Fibroblast of lung (primary cell): ENCODE data around the gene MTOR. TPM values are rescaled to one million over a fixed set of nuclear protein-coding genes. Genes with fewer than 3 reads are reported as not detected.

Source experiments
- DNase-seq, 2 donors: peaks; one replicate each; pipeline versions ENCODE4 v3.0.0 to v3.0.0-alpha.2; 2010; ENCODE audit warnings: low read depth in 2 of 2
- H2AFZ ChIP-seq: 2 replicates; pipeline ENCODE4 v1.5.1; 2012; ENCODE audit warnings: low read length, control low read depth, inconsistent platforms
- H3K27ac ChIP-seq: 2 replicates; pipeline ENCODE4 v1.5.1; 2011; ENCODE audit warnings: low read length, control low read depth; ENCODE audit not compliant: insufficient read depth
- H3K27me3 ChIP-seq: 2 replicates; pipeline ENCODE4 v1.5.1; 2011; ENCODE audit warnings: mild to moderate bottlenecking, low read length; ENCODE audit not compliant: control insufficient read depth, insufficient read depth
- H3K36me3 ChIP-seq: 2 replicates; pipeline ENCODE4 v1.5.1; 2011; ENCODE audit warnings: low read length; ENCODE audit not compliant: control insufficient read depth, insufficient read depth
- H3K4me1 ChIP-seq: 2 replicates; pipeline ENCODE4 v1.5.1; 2011; ENCODE audit warnings: low read length; ENCODE audit not compliant: control insufficient read depth, insufficient read depth; ENCODE audit errors: extremely low read depth
- H3K4me2 ChIP-seq: 2 replicates; pipeline ENCODE4 v1.5.1; 2011; ENCODE audit warnings: low read length, control low read depth; ENCODE audit not compliant: insufficient read depth; ENCODE audit errors: extremely low read depth
- H3K4me3 ChIP-seq, 4 experiments: fragments of 200-600 bp in 1 of 4; sonication (generic) in 1 of 4; replicated peaks in 1 of 4; 2 replicates each; pipeline ENCODE4 v1.5.1; 2011 to 2016; ENCODE audit warnings: low read length in 4 of 4, low read depth in 3 of 4, mild to moderate bottlenecking in 3 of 4, control low read depth in 2 of 4, inconsistent platforms in 1 of 4, mixed read lengths in 1 of 4; ENCODE audit not compliant: insufficient read depth in 1 of 4; ENCODE audit errors: control extremely low read depth in 1 of 4
- H3K79me2 ChIP-seq: 2 replicates; pipeline ENCODE4 v1.5.1; 2012; ENCODE audit warnings: mild to moderate bottlenecking, low read length, inconsistent platforms; ENCODE audit not compliant: control insufficient read depth, insufficient read depth
- H3K9ac ChIP-seq: 2 replicates; pipeline ENCODE4 v1.5.1; 2011; ENCODE audit warnings: mild to moderate bottlenecking, low read length, control low read depth; ENCODE audit not compliant: insufficient read depth
- H3K9me3 ChIP-seq: 2 replicates; pipeline ENCODE4 v1.5.1; 2012; ENCODE audit warnings: low read depth, low read length; ENCODE audit not compliant: control insufficient read depth, insufficient read depth
- H4K20me1 ChIP-seq: 2 replicates; pipeline ENCODE4 v1.5.1; 2011; ENCODE audit warnings: low read length; ENCODE audit not compliant: control insufficient read depth, insufficient read depth; ENCODE audit errors: extremely low read depth
- CTCF ChIP-seq, 2 donors: IDR thresholded peaks in 1 of 2; conservative IDR thresholded peaks in 1 of 2; 1 replicate in 1 of 2; 2 replicates in 1 of 2; pipeline ENCODE4 v1.5.1; 2011 to 2012; ENCODE audit warnings: low read length in 2 of 2, control low read depth in 1 of 2, inconsistent platforms in 1 of 2, low read depth in 1 of 2, mild to moderate bottlenecking in 1 of 2
- EZH2 ChIP-seq: IDR thresholded peaks from 2 replicates; pipeline ENCODE4 v1.5.1; 2012; ENCODE audit warnings: low read length, control low read depth, mild to moderate bottlenecking; ENCODE audit errors: missing control alignments
- polyA plus RNA-seq, 2 donors: library from polyadenylated mRNA; depleted of rRNA in 1 of 2; stranded (reverse) in 1 of 2; unstranded in 1 of 2; fragments of >200 nt; gene quantifications; 2 replicates each; pipeline ENCODE4 v1.2.1, GENCODE V29; 2011 to 2012; ENCODE audit warnings: missing spikeins in 1 of 2
- total RNA-seq: library from RNA; depleted of rRNA; stranded (reverse); fragments of >200 nt; gene quantifications from 2 replicates; pipeline ENCODE4 v1.2.1, GENCODE V29; 2014

Gene MTOR
- total and polyA plus RNA-seq, 2 donors (not counting 1 experiment from before 2014, with no cell fraction given): 20.2 to 36.2 TPM

- peaks cover 16% of the 10 kb centered on the region for H3K4me1 ChIP-seq
- no peak for DNase-seq
- H2AFZ ChIP-seq: no peak overlapping the region
- no peaks in the 10 kb centered on the region for H3K9me3 ChIP-seq
- no peak overlapping the region for H3K4me3 ChIP-seq
- H3K27me3 ChIP-seq: no peaks in the 10 kb centered on the region
- H3K4me2 ChIP-seq: no peak overlapping the region
- no peaks in the 10 kb centered on the region for H4K20me1 ChIP-seq
- peaks cover 20% of the 10 kb centered on the region for H3K36me3 ChIP-seq
- no peak overlapping the region for H3K9ac ChIP-seq
- H3K79me2 ChIP-seq: no peaks in the 10 kb centered on the region
- TF ChIP-seq CTCF (conservative IDR thresholded peaks at IDR 0.05 in 1 of 2, IDR thresholded peaks at IDR 0.05 in 1 of 2; ENCODE audit: low read depth in 1 of 2, low read length in 2 of 2) (no peak), EZH2 (no peak)
- H3K27ac ChIP-seq: no peak overlapping the region
These were observed 129.6 kb downstream of the MTOR start for GRCh38 chr1:11132563-11133293.

- Histone ChIP-seq H3K9ac (no peak overlapping the region), H3K4me3 (no peak overlapping the region), H2AFZ (no peak overlapping the region), H3K27me3 (no peaks in the 10 kb centered on the region), H3K4me2 (no peak overlapping the region), H3K79me2 (no peaks in the 10 kb centered on the region), H3K36me3 (peaks cover 22% of the 10 kb centered on the region), H3K9me3 (no peaks in the 10 kb centered on the region), H4K20me1 (no peaks in the 10 kb centered on the region), H3K27ac (no peak overlapping the region), H3K4me1 (peaks cover 16% of the 10 kb centered on the region)
- DNase-seq: no peak
- no peak for TF ChIP-seq CTCF (conservative IDR thresholded peaks at IDR 0.05 in 1 of 2, IDR thresholded peaks at IDR 0.05 in 1 of 2; ENCODE audit: low read depth in 1 of 2, low read length in 2 of 2)
- TF ChIP-seq EZH2: no peak
These were observed 130.5 kb downstream of the MTOR start for GRCh38 chr1:11131816-11132215.

GRCh38 chr1:11130406-11130805, 131.9 kb downstream of the MTOR start:
- Histone ChIP-seq H3K9ac (no peak overlapping the region), H2AFZ (no peak overlapping the region), H4K20me1 (no peaks in the 10 kb centered on the region), H3K27me3 (no peaks in the 10 kb centered on the region), H3K4me1 (peaks cover 16% of the 10 kb centered on the region), H3K79me2 (no peaks in the 10 kb centered on the region), H3K9me3 (no peaks in the 10 kb centered on the region), H3K36me3 (peaks cover 27% of the 10 kb centered on the region), H3K27ac (no peak overlapping the region), H3K4me2 (no peak overlapping the region), H3K4me3 (no peak overlapping the region)
- DNase-seq: no peak
- TF ChIP-seq EZH2 (no peak), CTCF (conservative IDR thresholded peaks at IDR 0.05 in 1 of 2, IDR thresholded peaks at IDR 0.05 in 1 of 2; ENCODE audit: low read depth in 1 of 2, low read length in 2 of 2) (no peak)
